NCI-H146 treated with DMSO at 0.1 percent for 48 hours (cell line): ENCODE data around the gene GABRD.

Source experiments
- DNase-seq: peaks from one replicate; lab custom pipeline; 2025; ENCODE audit not compliant: unreplicated experiment; lab: John Stamatoyannopoulos, UW

Gene GABRD

DNA sequence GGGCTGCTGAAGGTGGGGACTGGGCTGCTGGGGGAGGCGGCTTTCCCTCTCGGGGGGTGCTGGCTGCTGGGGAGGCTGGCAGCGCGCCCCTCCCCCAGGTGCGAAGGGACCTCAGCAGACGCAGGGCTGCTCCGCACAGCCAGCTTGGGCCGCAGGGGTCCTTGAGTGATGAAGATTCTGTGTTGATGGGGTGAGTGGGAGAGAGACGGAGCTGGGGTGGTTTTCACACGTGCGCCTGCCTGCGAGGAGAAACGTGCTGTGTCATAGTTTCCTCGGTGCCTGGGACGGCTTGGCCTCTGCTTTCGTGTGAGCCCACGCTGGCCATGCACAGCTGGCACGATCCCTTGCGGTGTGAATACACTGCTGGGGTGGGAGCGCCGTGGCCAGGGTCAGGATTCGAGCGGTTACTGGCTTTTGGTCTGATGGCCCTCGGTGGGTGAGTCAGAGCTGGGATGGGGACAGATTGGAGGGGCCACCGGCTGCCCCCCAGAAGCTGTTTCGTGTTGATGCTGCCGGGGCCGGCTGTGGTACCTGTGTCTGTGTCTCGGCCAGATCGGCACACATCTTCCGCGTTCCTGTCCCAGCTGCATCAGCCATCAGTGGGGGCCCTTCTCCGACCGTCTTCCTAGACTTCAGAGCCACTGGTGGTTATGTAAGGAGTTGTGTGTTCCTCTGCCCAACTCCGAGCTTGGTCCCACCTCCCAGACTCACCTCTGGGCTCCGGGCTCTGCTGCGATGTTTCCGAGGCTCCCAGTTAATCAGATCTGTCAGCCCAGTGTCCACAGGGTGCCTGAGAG, 56.0 kb downstream of the GABRD start:
- DNase-seq = no peak

DNA sequence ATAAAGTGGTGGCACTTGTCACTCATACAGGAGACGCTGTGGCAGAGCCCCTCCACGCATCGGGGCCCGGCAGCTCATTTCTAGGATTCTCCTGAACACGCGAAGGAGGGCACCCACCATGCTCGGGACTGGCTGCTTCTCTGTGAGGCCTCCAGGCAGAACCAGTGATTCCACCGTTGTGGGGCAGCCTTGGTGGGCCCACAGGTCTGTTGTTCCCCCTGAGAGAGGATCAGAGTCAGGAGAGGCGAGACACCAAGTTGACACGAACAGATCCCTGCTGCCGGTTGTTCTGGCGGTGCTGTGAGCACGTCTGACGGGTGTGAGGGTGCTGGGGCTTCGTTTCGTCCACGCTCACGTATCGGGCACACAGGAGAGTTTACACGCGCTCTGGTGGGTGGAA, 57.7 kb downstream of the GABRD start:
- no peak for DNase-seq

DNA sequence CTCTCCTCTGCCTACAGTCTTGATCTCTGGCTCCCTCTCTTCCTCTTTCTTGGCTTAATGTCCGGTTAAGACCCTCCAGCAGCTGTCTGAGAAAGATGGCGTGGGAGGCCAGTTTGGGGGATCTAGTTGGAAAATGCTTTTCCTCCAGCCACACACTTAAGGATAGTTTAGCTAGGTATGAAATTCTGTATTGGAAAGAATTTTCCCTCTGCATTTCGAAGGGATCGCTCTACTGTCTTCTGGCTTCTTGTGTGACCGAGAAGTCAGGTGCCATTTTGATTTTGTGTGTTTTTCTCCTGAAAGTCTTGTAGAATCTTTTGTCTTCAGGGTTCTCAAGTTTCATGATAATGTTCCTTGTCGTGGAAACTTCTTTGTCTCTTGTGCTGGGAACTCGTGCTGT, 59.0 kb downstream of the GABRD start:
- DNase-seq = no peak

DNA sequence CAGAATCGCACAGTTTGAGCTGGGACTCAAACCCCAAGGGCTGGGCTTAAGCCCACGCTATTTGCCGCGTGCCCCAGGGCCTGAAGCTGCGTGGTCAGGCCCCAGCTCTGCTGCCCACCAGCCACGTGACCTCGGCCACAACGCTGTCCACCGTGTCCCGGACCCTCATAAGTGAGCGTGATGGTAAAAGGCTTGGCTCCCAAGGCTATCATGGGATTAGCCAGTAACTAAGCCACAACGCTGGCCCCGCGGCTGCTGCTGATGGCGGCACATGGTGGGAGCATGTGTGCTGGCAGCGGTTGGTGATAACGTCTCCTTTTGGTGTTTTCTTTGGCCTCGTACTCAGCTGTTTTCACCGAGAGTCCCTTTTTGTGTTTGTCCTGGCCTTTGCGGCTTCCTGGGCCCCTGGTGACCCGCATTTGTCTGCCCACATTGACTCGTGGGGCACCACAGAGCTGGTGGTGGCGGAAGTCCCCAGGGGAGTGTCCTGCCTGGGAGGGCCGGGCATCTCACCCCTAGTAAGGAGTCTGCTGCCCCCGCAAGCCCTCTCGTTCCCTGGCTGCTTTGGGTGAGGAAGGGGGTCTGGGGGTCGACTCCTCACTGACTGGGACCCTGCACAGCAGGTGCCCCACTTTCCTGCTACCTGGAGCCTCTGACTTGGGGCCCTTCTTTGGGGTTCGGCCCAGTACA, 60.4 kb downstream of the GABRD start:
- no peak for DNase-seq

DNA sequence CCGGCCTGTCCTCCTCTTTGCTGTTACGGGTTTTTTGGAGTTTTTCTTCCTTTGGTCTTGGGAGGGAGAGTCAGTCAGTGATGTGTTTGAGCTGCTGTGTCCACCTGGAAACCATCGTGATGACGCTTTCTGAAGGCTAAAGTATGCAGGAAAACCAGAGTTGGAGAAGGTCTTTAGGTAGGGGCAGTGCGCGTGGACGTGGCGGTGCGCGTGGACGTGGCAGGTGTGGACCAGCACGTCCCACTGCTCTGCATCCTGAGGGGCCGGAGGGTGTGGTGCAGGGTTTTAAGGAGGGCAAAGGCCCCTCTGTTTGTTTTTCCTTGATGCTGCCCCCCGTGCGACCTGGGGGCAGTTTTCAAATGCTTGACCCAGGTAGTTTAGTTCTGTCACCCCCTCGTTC, 61.0 kb downstream of the GABRD start:
- DNase-seq = no peak
